ENCODE measurements around the gene ARHGAP31. TPM values are rescaled to one million over a fixed set of nuclear protein-coding genes. Genes with fewer than 3 reads are reported as not detected.
"Not testable (repeated sequence)": the region's sequence is repeated elsewhere in the genome, so short reads cannot be mapped to it uniquely, and the experiment has no call there.

ARHGAP31 gene
- total RNA-seq, 6 experiments from 2014 or later, result 1.6 to 8.7 (median 4.9) TPM

DNA sequence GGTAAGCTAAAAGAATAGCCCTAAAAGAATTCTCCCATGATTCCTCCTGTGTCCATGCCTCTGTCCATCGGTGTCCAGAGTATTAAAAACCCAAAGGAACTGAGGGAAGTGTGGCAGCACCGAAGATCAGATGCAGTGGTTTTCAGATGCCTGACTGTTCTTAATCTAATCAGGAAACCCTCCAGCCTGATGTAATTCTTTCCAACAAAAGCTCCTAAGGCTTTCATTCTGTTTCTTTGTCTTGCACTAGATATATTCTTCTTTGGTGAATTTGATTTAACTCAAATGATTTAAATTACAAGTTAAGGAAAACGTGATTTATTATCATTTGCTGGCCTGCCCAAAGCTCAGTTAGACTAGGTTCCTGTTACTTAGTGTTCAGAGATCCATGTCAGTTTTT is 71.2 kb downstream of the ARHGAP31 start:
- Histone ChIP-seq H3K27me3 (no peaks in the 10 kb centered on the region), H3K4me3 (no peak overlapping the region), H3K4me1 (no peaks in the 10 kb centered on the region), H3K9me3 (no peaks in the 10 kb centered on the region), H3K27ac (no peak overlapping the region), H3K36me3 (no peaks in the 10 kb centered on the region)
- DNase-seq (no peak), ATAC-seq (no peak)
- WGBS (ENCODE audit: insufficient coverage, low coverage, low lambda C conversion rate, missing lambda C conversion rate), result 32% methylated on average over 3 of the region's 3 CpGs
- intact Hi-C loops (cut with DNase I), result no loop called here
- TF ChIP-seq POLR2A (IDR thresholded peaks at IDR 0.05), result no peak
- TF ChIP-seq, protein P1, sequence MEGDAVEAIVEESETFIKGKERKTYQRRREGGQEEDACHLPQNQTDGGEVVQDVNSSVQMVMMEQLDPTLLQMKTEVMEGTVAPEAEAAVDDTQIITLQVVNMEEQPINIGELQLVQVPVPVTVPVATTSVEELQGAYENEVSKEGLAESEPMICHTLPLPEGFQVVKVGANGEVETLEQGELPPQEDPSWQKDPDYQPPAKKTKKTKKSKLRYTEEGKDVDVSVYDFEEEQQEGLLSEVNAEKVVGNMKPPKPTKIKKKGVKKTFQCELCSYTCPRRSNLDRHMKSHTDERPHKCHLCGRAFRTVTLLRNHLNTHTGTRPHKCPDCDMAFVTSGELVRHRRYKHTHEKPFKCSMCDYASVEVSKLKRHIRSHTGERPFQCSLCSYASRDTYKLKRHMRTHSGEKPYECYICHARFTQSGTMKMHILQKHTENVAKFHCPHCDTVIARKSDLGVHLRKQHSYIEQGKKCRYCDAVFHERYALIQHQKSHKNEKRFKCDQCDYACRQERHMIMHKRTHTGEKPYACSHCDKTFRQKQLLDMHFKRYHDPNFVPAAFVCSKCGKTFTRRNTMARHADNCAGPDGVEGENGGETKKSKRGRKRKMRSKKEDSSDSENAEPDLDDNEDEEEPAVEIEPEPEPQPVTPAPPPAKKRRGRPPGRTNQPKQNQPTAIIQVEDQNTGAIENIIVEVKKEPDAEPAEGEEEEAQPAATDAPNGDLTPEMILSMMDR (IDR thresholded peaks at IDR 0.05), result no peak

DNA sequence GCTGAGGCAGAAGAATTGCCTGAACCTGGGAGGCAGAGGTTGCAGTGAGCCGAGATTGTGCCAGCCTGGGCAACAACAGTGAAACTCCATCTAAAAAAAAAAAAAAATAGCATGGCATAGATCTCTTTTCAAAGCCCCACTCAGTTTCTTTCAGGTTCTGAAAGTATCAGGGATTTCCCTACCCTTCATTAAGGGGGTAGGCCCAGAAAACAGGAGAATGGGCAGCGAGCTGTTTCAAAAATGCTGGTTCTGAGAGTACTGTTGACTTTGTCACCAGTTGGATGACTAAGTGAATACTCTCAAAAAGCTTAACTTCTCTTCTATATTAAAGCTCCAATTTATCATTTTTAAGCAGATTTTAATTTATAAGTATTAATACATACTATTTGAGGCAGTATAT is 72.8 kb downstream of the ARHGAP31 start:
- H3K27me3 ChIP-seq, result no peaks in the 10 kb centered on the region
- no peak overlapping the region for H3K4me3 ChIP-seq
- no peaks in the 10 kb centered on the region for H3K36me3 ChIP-seq
- 76% methylated on average over 2 of the region's 2 CpGs for WGBS (ENCODE audit: insufficient coverage, low coverage, low lambda C conversion rate, missing lambda C conversion rate)
- DNase-seq (no peak), ATAC-seq (no peak)
- no peaks in the 10 kb centered on the region for H3K9me3 ChIP-seq
- H3K27ac ChIP-seq, result no peak overlapping the region
- intact Hi-C loops (cut with DNase I), result no loop called here
- H3K4me1 ChIP-seq, result no peaks in the 10 kb centered on the region
- no peak for TF ChIP-seq POLR2A (IDR thresholded peaks at IDR 0.05)
- TF ChIP-seq, protein P1 (IDR thresholded peaks at IDR 0.05), result no peak

DNA sequence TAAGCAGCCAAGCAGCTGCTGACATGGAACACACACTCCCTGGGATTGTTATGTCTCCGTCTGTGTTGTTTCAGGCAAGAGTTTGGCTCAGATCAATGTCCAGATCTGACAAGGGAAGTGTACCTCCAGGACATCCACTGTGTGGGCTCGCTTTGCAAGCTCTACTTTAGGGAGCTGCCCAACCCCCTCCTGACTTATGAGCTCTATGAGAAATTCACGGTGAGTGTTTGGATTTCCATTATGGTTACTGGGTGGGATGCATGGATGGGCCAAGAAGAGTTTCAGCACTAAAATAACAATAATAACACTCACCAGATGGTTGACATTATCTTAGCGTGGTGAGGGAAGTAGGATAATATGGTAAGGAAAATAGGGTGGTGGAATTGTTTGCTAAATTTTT is 74.1 kb downstream of the ARHGAP31 start:
- ATAC-seq (no peak), DNase-seq (no peak)
- no peaks in the 10 kb centered on the region for H3K27me3 ChIP-seq
- no peaks in the 10 kb centered on the region for H3K9me3 ChIP-seq
- H3K4me1 ChIP-seq, result no peaks in the 10 kb centered on the region
- H3K36me3 ChIP-seq, result no peaks in the 10 kb centered on the region
- 57% methylated on average over 2 of the region's 4 CpGs for WGBS (ENCODE audit: insufficient coverage, low coverage, low lambda C conversion rate, missing lambda C conversion rate)
- H3K27ac ChIP-seq, result no peak overlapping the region
- TF ChIP-seq, protein P1 (IDR thresholded peaks at IDR 0.05), result no peak
- no peak for TF ChIP-seq POLR2A (IDR thresholded peaks at IDR 0.05)
- no peak overlapping the region for H3K4me3 ChIP-seq
- intact Hi-C loops (cut with DNase I), result no loop called here

DNA sequence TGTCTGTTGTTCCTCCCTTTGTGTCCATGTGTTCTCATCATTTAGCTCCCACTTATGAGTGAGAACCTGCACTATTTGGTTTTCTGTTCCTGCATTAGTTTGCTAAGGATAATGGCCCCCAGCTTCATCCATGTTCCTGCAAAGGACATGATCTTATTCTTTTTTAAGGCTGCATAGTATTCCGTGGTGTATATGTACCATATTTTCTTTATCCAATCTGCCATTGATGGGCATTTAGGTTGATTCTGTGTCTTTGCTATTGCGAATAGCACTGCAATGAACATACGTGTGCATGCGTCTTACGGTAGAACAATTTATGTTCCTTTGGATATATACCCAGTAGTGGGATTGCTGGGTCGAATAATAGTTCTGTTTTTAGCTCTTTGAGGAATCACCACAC is 77.6 kb downstream of the ARHGAP31 start:
- 87% methylated on average over 6 of the region's 6 CpGs for WGBS (ENCODE audit: insufficient coverage, low coverage, low lambda C conversion rate, missing lambda C conversion rate)
- not testable (repeated sequence) for H3K36me3 ChIP-seq

DNA sequence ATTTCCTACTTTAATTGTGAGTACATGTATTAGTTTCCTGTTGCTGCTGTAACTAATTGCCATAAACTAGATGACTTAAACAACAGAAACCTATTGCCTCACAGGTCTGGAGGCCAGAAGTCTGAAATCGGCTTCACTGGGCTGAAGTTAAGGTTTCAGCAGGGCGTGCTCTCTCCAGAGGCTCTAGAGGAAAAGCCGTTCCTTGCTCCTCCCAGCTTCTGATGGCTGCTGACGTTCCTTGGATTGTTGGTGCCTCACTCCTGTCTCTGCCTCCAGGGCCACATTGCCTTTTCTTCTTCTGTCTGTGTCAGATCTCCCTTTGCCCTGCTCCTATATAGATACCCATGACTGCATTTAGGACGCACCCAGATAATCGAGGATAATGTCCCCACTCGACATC is 80.9 kb downstream of the ARHGAP31 start:
- 78% methylated on average over 7 of the region's 7 CpGs for WGBS (ENCODE audit: insufficient coverage, low coverage, low lambda C conversion rate, missing lambda C conversion rate)
- Histone ChIP-seq H3K27ac (no peak overlapping the region), H3K27me3 (no peaks in the 10 kb centered on the region), H3K36me3 (no peaks in the 10 kb centered on the region), H3K9me3 (no peaks in the 10 kb centered on the region), H3K4me3 (no peak overlapping the region), H3K4me1 (no peaks in the 10 kb centered on the region)
- ATAC-seq, result no peak
- intact Hi-C loops (cut with DNase I), result no loop called here
- no peak for TF ChIP-seq POLR2A (IDR thresholded peaks at IDR 0.05)
- TF ChIP-seq, protein P1 (IDR thresholded peaks at IDR 0.05), result no peak
- DNase-seq, result no peak

More for the DNA sequence above, 77.6 kb downstream of the ARHGAP31 start:
- DNase-seq; H3K27me3 ChIP-seq; intact Hi-C loops (cut with DNase I); ATAC-seq; H3K4me1 ChIP-seq; H3K27ac ChIP-seq; H3K9me3 ChIP-seq; H3K4me3 ChIP-seq: not testable (repeated sequence)

Measured in right lobe of liver (tissue), 6 donors.